OCI-LY1 (cell line): ENCODE measurements around the gene ADAMTS7.
"Not testable (repeated sequence)": the region's sequence is repeated elsewhere in the genome, so short reads cannot be mapped to it uniquely, and the experiment has no call there.

Experiments
- H2AFZ ChIP-seq: fragments of 200-600 bp; sonication (generic), shearing (Covaris generic); 2 replicates; pipeline ENCODE4 v1.6.0; 2014; ENCODE audit warnings: antibody characterized with exemption, mild to moderate bottlenecking, low read length
- H3F3A ChIP-seq: fragments of 200-600 bp; sonication (generic), shearing (Covaris generic); 2 replicates; pipeline ENCODE4 v1.6.0; 2014; ENCODE audit warnings: mild to moderate bottlenecking, antibody characterized with exemption, low read length, moderate library complexity; ENCODE audit not compliant: insufficient read depth
- H3K27ac ChIP-seq: fragments of 200-600 bp; sonication (generic); 2 replicates; pipeline ENCODE4 v1.5.1; 2014; ENCODE audit warnings: low read length, mixed run types, mild to moderate bottlenecking, low read depth; ENCODE audit not compliant: poor library complexity, severe bottlenecking
- H3K27me3 ChIP-seq: fragments of 200-600 bp; sonication (generic); 2 replicates; pipeline ENCODE4 v1.6.0; 2014; ENCODE audit warnings: antibody characterized with exemption, mild to moderate bottlenecking, low read length, moderate library complexity; ENCODE audit not compliant: insufficient read depth
- H3K36me3 ChIP-seq: fragments of 200-600 bp; sonication (generic); 2 replicates; pipeline ENCODE4 v1.6.1; 2014; ENCODE audit warnings: mild to moderate bottlenecking, antibody characterized with exemption, low read length, moderate library complexity, mixed read lengths; ENCODE audit not compliant: insufficient read depth
- H3K4me1 ChIP-seq: fragments of 200-600 bp; sonication (generic); 2 replicates; pipeline ENCODE4 v1.5.1; 2014; ENCODE audit warnings: mild to moderate bottlenecking, low read length, moderate library complexity; ENCODE audit not compliant: insufficient read depth, severe bottlenecking
- H3K4me2 ChIP-seq: fragments of 200-600 bp; sonication (generic), shearing (Covaris generic); 2 replicates; pipeline ENCODE4 v1.6.1; 2014; ENCODE audit warnings: low read length
- H3K4me3 ChIP-seq: fragments of 200-600 bp; sonication (generic); 2 replicates; pipeline ENCODE4 v1.5.1; 2014; ENCODE audit warnings: low read length, low read depth, mild to moderate bottlenecking, mixed read lengths; ENCODE audit not compliant: poor library complexity, severe bottlenecking
- H3K79me2 ChIP-seq: fragments of 200-600 bp; shearing (Covaris generic); 2 replicates; pipeline ENCODE4 v1.6.1; 2016; ENCODE audit warnings: mixed run types, low read length, mixed read lengths; ENCODE audit not compliant: insufficient read depth
- H3K9ac ChIP-seq: fragments of 200-600 bp; sonication (generic), shearing (Covaris generic); 2 replicates; pipeline ENCODE4 v1.6.1; 2014; ENCODE audit warnings: mild to moderate bottlenecking, low read length, mixed read lengths
- H3K9me2 ChIP-seq: fragments of 200-600 bp; sonication (generic), shearing (Covaris generic); 2 replicates; pipeline ENCODE4 v1.6.1; 2014; ENCODE audit warnings: low read depth, mild to moderate bottlenecking, low read length, mixed read lengths
- H3K9me3 ChIP-seq: fragments of 200-600 bp; shearing (Covaris generic); 2 replicates; pipeline ENCODE4 v1.6.1; 2014; ENCODE audit warnings: low read length, mixed read lengths
- H4K20me1 ChIP-seq: fragments of 200-600 bp; sonication (generic), shearing (Covaris generic); 2 replicates; pipeline ENCODE4 v1.6.0; 2016; ENCODE audit warnings: mild to moderate bottlenecking, low read length; ENCODE audit not compliant: insufficient read depth
- EZH2 ChIP-seq: fragments of 200-600 bp; sonication (generic), shearing (Covaris generic); IDR thresholded peaks from 2 replicates; pipeline ENCODE4 v1.8.0; 2017; ENCODE audit warnings: borderline replicate concordance, mixed run types, mild to moderate bottlenecking, antibody characterized with exemption, low read length, moderate library complexity, mixed read lengths
- TF ChIP-seq, protein P1 (sequence below): fragments of 200-600 bp; sonication (generic), shearing (Covaris generic); IDR thresholded peaks from 2 replicates; pipeline ENCODE4 v1.5.1; 2017; ENCODE audit warnings: mild to moderate bottlenecking, antibody characterized with exemption, low read length, moderate library complexity, mixed read lengths

Gene ADAMTS7

DNA sequence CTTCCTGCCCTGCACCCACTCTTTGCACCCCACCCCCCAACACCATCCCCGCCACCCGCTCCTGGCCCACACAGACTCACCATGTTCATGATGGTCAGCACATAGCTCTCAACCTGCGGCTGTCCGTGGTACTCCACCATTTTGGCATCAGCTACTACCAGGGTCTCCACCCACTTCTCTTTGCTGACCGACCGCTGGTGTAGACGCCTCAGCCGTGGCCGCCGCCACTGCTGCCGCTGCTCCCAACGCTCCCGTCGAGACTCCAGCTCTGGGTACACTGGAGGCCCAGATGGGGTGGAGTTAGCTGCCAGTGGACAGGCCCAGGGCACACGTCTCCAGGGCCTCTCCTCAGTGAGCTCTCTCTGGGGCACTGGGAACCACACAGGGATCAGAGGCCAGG is 14.8 kb downstream of the ADAMTS7 start:
- Histone ChIP-seq H4K20me1 (no peaks in the 10 kb centered on the region), H3K4me1 (no peaks in the 10 kb centered on the region), H2AFZ (no peak overlapping the region), H3K27me3 (0 out of 2 replicates have a peak, but pooled peaks cover 4% of the 10 kb centered on the region), H3K9ac (no peak overlapping the region), H3K4me3 (no peak overlapping the region), H3K79me2 (no peaks in the 10 kb centered on the region), H3K9me3 (no peaks in the 10 kb centered on the region), H3K27ac (no peak overlapping the region), H3K36me3 (no peaks in the 10 kb centered on the region), H3K4me2 (no peak overlapping the region), H3K9me2 (no peaks in the 10 kb centered on the region), H3F3A (no peaks in the 10 kb centered on the region)
- no peak for TF ChIP-seq EZH2
- TF ChIP-seq, protein P1, sequence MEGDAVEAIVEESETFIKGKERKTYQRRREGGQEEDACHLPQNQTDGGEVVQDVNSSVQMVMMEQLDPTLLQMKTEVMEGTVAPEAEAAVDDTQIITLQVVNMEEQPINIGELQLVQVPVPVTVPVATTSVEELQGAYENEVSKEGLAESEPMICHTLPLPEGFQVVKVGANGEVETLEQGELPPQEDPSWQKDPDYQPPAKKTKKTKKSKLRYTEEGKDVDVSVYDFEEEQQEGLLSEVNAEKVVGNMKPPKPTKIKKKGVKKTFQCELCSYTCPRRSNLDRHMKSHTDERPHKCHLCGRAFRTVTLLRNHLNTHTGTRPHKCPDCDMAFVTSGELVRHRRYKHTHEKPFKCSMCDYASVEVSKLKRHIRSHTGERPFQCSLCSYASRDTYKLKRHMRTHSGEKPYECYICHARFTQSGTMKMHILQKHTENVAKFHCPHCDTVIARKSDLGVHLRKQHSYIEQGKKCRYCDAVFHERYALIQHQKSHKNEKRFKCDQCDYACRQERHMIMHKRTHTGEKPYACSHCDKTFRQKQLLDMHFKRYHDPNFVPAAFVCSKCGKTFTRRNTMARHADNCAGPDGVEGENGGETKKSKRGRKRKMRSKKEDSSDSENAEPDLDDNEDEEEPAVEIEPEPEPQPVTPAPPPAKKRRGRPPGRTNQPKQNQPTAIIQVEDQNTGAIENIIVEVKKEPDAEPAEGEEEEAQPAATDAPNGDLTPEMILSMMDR, result no peak

DNA sequence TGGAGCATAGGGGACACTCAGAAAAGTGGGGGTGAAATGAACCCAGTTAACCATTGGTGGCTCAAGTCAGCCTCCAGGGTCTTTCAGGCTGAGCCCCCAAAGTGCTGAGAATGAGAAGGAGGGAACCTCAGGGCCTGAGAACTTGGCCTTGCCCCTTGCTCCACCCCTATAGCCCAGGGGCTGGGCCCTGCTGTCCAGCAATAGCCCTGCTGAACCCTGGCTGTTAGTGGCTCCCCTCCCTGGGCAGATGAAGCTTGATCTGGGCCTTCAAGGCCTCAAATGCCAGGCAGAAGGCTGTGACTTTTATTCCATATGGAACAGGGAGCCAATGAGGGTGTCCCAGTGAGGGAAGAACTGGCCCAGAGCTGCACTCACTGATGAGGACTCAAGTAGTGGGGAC is 16.2 kb downstream of the ADAMTS7 start:
- no peaks in the 10 kb centered on the region for H3K4me1 ChIP-seq
- no peaks in the 10 kb centered on the region for H3K36me3 ChIP-seq
- TF ChIP-seq, protein P1, result no peak
- TF ChIP-seq EZH2, result no peak

DNA sequence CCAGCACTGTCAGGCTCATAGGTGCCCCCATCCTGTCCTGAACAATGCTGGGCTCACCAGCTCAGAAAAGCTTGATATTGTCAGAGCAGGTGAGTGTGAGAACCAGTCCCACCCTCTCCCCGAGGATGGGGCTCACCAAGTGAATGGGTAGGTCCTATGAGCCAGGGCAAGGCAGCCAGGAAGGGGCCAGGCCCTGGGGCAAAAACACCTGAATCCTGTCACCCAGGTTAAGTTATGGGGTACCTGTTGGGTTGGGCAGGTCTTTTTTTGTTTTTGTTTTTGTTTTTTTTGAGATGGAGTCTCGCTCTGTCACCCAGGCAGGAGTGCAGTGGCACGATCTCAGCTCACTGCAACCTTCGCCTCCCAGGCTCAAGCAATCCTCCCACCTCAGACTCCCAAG is 16.8 kb downstream of the ADAMTS7 start:
- not testable (repeated sequence) for H2AFZ ChIP-seq, H3K4me1 ChIP-seq, H3K9ac ChIP-seq, H3K9me2 ChIP-seq, H3K79me2 ChIP-seq, H3K4me3 ChIP-seq, H3F3A ChIP-seq, H3K27ac ChIP-seq, H3K9me3 ChIP-seq, H3K27me3 ChIP-seq, H3K36me3 ChIP-seq, H4K20me1 ChIP-seq, H3K4me2 ChIP-seq

More for the DNA sequence above, 16.2 kb downstream of the ADAMTS7 start:
- no peaks in the 10 kb centered on the region for H3K9me2 ChIP-seq
- H4K20me1 ChIP-seq, result no peaks in the 10 kb centered on the region
- H3K4me3 ChIP-seq, result no peak overlapping the region
- no peak overlapping the region for H2AFZ ChIP-seq
- no peaks in the 10 kb centered on the region for H3F3A ChIP-seq
- H3K27ac ChIP-seq, result no peak overlapping the region
- H3K9ac ChIP-seq, result no peak overlapping the region
- H3K9me3 ChIP-seq, result no peaks in the 10 kb centered on the region
- H3K27me3 ChIP-seq, result 0 out of 2 replicates have a peak, but pooled peaks cover 4% of the 10 kb centered on the region
- H3K4me2 ChIP-seq, result no peak overlapping the region
- no peaks in the 10 kb centered on the region for H3K79me2 ChIP-seq

DNA sequence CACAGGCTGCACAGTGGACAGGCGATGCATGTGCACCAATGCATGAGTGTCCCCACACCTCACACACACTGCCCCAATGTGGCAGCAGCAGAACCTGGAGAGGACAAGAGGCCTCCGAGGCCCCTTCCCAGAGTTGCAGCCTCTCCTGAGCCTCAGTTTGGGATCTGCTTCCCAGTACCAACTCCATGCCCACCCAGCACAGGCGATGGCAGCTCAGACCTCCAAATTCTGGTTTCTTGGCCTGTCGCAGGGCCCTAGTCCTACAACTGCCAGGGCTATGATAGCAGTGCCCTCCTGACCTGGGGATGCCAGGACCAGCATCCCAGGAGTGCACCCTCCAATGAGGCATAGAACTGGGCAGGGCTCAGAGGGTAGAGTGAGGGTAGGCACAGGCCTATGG is 19.9 kb downstream of the ADAMTS7 start:
- no peak overlapping the region for H2AFZ ChIP-seq
- no peak overlapping the region for H3K9ac ChIP-seq
- H3K36me3 ChIP-seq, result no peaks in the 10 kb centered on the region
- 0 out of 2 replicates have a peak, but pooled peaks cover under 1% of the 10 kb centered on the region for H3K27me3 ChIP-seq
- no peaks in the 10 kb centered on the region for H3K79me2 ChIP-seq
- no peak overlapping the region for H3K4me2 ChIP-seq
- H3K9me2 ChIP-seq, result no peaks in the 10 kb centered on the region
- no peak overlapping the region for H3K4me3 ChIP-seq
- TF ChIP-seq, protein P1, result no peak
- TF ChIP-seq EZH2, result no peak
- no peak overlapping the region for H3K27ac ChIP-seq
- H4K20me1 ChIP-seq, result no peaks in the 10 kb centered on the region
- H3K4me1 ChIP-seq, result no peaks in the 10 kb centered on the region
- H3K9me3 ChIP-seq, result no peaks in the 10 kb centered on the region
- H3F3A ChIP-seq, result no peaks in the 10 kb centered on the region
